Activated CD4-positive, alpha-beta memory T cell treated with anti-CD3 and anti-CD28 coated beads for 36 hours (primary cell): Measurements from ENCODE around the gene CCKAR. TPM values are rescaled to one million over a fixed set of nuclear protein-coding genes. Genes with fewer than 3 reads are reported as not detected.

Experiments used
- CTCF ChIA-PET: fragments of 350-600 bp; sonication (Branson Sonifier 250); formaldehyde crosslinking; loops from one replicate; lab custom pipeline; 2021; ENCODE audit warnings: antibody characterized with exemption, inconsistent platforms; lab: Charles Lee
- POLR2A ChIA-PET: fragments of 350-600 bp; sonication (Branson Sonifier 250); formaldehyde crosslinking; loops from one replicate; lab custom pipeline; 2021; ENCODE audit warnings: antibody characterized with exemption; lab: Charles Lee
- DNase-seq: peaks from one replicate; pipeline ENCODE4 v3.0.0-alpha.2; 2020
- H3K27ac Mint-ChIP-seq: one replicate; pipeline ENCODE4 v1.8.0; 2021; ENCODE audit warnings: mixed read lengths
- H3K27me3 Mint-ChIP-seq: one replicate; pipeline ENCODE4 v1.8.0; 2021; ENCODE audit warnings: mixed read lengths
- H3K36me3 Mint-ChIP-seq: one replicate; pipeline ENCODE4 v1.8.0; 2021; ENCODE audit warnings: mixed read lengths
- H3K4me1 Mint-ChIP-seq: one replicate; pipeline ENCODE4 v1.8.0; 2021; ENCODE audit warnings: low read depth, mixed read lengths
- H3K4me3 Mint-ChIP-seq: one replicate; pipeline ENCODE4 v1.8.0; 2021; ENCODE audit warnings: mild to moderate bottlenecking, mixed read lengths
- H3K9me3 Mint-ChIP-seq: one replicate; pipeline ENCODE4 v1.8.0; 2021; ENCODE audit warnings: mixed read lengths
- intact Hi-C: fragments of 100-400 bp; cut with micrococcal nuclease; formaldehyde crosslinking; loops from one replicate; pipeline ENCODE4 v1.15.1; 2023
- total RNA-seq, 2 experiments: library from RNA; stranded (reverse); gene quantifications; one replicate each; pipeline ENCODE4 v1.2.3, GENCODE V29; 2021

The CCKAR gene, protein sequence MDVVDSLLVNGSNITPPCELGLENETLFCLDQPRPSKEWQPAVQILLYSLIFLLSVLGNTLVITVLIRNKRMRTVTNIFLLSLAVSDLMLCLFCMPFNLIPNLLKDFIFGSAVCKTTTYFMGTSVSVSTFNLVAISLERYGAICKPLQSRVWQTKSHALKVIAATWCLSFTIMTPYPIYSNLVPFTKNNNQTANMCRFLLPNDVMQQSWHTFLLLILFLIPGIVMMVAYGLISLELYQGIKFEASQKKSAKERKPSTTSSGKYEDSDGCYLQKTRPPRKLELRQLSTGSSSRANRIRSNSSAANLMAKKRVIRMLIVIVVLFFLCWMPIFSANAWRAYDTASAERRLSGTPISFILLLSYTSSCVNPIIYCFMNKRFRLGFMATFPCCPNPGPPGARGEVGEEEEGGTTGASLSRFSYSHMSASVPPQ
- total RNA-seq: not detected

DNA sequence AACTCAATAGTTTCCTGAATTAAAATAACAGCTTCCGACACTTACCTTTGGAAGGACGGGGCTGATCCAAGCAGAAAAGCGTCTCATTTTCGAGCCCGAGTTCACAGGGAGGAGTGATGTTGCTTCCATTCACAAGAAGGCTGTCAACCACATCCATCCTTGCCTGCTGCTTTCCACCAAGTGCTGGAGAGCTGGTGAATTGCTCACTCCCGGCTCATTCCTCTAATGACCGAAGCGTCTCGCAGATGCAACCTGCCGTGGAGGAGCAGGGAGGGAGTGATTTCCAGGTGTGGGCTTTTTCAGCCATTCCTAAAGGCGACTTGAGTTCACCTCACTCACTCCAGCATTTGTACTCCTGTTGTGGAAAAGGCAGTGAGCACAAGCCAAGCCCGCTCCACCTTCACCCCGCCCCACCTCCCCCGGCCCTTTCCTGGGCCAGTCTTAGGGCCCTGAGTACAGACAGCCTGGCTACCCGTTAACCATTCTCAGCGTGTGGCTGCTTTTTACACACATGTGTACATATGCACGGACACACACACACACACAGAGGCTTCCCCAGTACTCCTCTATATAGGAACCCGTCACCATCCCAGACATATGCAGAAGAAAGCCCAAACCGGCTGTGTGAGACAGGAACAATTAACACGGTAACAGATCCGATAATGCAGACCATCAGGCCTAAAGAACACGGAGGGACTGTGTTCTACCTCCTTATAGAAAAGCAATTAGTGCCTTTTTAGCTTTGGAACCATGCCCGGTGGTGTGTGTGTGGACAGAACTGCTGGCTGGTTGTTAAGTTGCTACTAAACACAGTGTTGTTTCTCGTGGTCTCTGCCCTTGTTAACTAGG lies at the start of gene CCKAR:
Gene CCKAR (minus strand): TSS at position 374 of the 849 bp plus-strand sequence. CDS start 217 bp downstream, at position 157.
- no peaks in the 10 kb centered on the region for H3K4me1 Mint-ChIP-seq
- H3K4me3 Mint-ChIP-seq: no peak within 1 kb of the TSS
- CTCF ChIA-PET: no interaction called here
- peaks cover 6% of the 10 kb centered on the region for H3K27me3 Mint-ChIP-seq
- H3K36me3 Mint-ChIP-seq: no peaks in the 10 kb centered on the region
- H3K27ac Mint-ChIP-seq: no peak within 1 kb of the TSS
- POLR2A ChIA-PET: no interaction called here
- intact Hi-C loops: no loop called here
- no peak for DNase-seq
- H3K9me3 Mint-ChIP-seq: no peaks in the 10 kb centered on the region

DNA sequence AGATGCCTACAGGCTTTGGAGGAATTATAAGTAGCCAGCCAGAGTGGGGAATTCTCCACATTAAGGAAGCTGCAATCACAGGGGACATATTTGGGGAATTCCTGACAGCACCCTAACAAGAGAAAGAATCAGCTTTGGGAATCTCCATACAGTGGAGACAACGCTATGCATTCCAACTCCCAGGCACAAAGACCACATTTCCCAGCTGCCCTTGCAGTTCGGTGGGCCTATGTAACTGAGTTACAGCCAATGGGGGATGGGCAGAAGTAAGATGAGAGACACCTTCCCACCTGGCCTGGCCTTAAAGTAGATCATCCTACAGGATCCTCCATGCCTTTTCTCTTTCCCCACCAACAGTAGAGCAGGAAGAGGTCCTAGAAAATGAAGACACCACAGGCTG lies 43.4 kb upstream of the CCKAR start:
- Mint-ChIP-seq H3K9me3 (no peaks in the 10 kb centered on the region), H3K4me3 (no peak overlapping the region), H3K27ac (no peak overlapping the region), H3K36me3 (no peaks in the 10 kb centered on the region), H3K27me3 (peaks cover 3% of the 10 kb centered on the region), H3K4me1 (no peaks in the 10 kb centered on the region)
- ChIA-PET POLR2A (interaction anchor here (0.7 kb wide), 1 partner anchor 9 kb away, joined by 3 read pairs; no protein-coding TSS in a partner anchor), CTCF (no interaction called here)
- intact Hi-C loops: no loop called here
- DNase-seq: no peak

DNA sequence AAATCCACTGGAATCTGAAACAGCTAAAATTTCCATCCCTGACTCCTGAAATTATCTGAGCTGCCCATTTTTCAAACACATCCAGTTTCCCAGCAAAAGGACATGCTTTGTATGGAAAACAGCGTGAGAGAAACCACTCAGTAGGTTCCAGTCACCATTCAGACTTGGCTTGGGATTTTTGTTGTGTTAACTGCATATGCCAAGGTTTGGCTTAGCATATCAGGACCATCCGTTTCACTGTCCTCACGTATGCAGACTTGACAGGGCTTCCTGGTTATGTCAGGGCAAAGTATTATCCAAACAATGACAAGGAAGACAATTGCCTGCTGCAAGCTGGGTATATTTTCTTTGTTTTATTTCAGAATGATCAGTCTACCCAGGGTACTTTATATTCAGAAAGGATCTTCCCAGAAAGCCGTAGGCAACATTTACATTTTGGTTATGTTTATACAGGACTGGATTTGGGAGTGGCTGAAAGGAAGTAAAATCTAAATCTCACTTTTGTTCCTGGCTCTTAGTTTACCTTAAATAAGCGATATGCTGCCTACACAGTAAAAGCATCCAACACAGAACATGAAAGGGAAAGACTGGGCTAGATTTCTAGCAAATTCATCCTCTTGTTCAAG lies 41.3 kb upstream of the CCKAR start:
- Mint-ChIP-seq H3K9me3 (no peaks in the 10 kb centered on the region), H3K4me1 (no peaks in the 10 kb centered on the region), H3K27me3 (peaks cover 2% of the 10 kb centered on the region), H3K4me3 (no peak overlapping the region), H3K36me3 (no peaks in the 10 kb centered on the region), H3K27ac (no peak overlapping the region)
- ChIA-PET POLR2A (no interaction called here), CTCF (no interaction called here)
- DNase-seq: no peak
- intact Hi-C loops: no loop called here

DNA sequence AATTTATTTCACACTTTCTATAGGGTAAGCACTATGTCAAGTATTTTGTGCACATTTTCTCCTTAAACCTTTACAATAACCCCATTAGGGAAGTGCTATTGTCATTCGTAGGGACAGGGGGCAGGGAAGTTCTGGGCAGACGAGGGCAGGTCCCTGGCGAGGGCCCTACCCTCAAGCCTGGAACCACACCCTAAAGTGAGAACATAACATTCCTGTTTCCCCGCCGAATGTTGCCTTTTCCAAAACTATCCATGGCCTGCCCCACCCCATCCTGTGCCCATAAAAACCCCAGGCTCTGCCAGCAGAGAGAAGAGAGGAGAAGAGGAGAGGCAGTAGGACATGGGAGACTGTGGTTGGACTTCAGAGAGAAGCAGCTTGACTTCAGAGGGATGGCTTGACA lies 39.8 kb upstream of the CCKAR start:
- no peaks in the 10 kb centered on the region for H3K9me3 Mint-ChIP-seq
- no peaks in the 10 kb centered on the region for H3K36me3 Mint-ChIP-seq

DNA sequence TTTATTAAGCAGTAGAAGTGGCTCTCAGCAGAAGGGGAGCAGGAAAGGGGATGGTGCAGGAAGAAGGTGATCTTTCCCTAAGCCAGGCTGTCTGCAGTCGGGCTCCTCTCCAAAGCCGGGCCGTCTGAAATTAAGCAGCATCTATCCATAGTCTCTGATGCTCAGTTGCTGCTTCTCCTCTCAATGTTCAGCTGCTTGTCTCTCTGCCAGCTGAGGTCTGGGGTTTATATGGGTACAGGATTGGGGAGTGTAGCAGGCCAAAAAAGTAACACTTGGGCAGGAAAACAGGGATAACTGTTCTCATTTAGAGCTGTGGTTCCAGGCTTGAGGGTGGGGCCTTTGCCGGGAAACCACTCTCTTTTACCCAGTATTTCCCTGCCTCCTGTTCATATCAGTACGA lies 39.2 kb upstream of the CCKAR start:
- Mint-ChIP-seq H3K4me1 (no peaks in the 10 kb centered on the region), H3K4me3 (no peak overlapping the region), H3K36me3 (no peaks in the 10 kb centered on the region), H3K9me3 (no peaks in the 10 kb centered on the region), H3K27me3 (peaks cover 2% of the 10 kb centered on the region), H3K27ac (no peak overlapping the region)
- CTCF ChIA-PET: interaction anchor here (0.6 kb wide), 1 partner anchor 480 kb away, joined by 3 read pairs; no protein-coding TSS in a partner anchor
- no peak for DNase-seq
- POLR2A ChIA-PET: no interaction called here
- intact Hi-C loops: no loop called here

More for the DNA sequence above, 39.8 kb upstream of the CCKAR start:
- DNase-seq: no peak
- ChIA-PET CTCF (interaction anchor here (0.6 kb wide), 2 partner anchors 480 to 500 kb away, joined by 3 read pairs; no protein-coding TSS in a partner anchor), POLR2A (no interaction called here)
- Mint-ChIP-seq H3K4me1 (no peaks in the 10 kb centered on the region), H3K27ac (no peak overlapping the region), H3K27me3 (peaks cover 2% of the 10 kb centered on the region), H3K4me3 (no peak overlapping the region)
- intact Hi-C loops: no loop called here

DNA sequence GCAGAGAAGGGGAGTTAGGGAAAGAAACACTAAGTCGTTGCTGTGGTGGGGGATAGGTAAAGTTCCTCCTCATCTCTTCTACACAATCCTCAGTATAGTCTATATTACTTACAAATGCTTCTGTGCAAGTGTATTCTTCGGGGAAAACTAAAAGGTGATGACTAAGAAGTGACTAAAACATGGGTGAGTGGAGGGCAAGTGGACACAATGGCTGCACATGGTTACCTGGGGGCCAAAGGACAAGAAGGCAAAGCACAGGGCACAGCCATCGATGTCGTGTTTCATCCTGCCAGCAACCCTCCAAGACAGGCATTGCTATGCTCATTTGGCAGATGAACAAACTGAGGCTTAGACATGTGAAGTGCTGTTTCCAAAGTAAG lies 35.5 kb upstream of the CCKAR start:
- Mint-ChIP-seq H3K4me3 (no peak overlapping the region), H3K27me3 (peaks cover 5% of the 10 kb centered on the region), H3K27ac (no peak overlapping the region), H3K9me3 (no peaks in the 10 kb centered on the region), H3K36me3 (no peaks in the 10 kb centered on the region), H3K4me1 (no peaks in the 10 kb centered on the region)
- ChIA-PET CTCF (no interaction called here), POLR2A (no interaction called here)
- intact Hi-C loops: no loop called here
- DNase-seq: no peak

DNA sequence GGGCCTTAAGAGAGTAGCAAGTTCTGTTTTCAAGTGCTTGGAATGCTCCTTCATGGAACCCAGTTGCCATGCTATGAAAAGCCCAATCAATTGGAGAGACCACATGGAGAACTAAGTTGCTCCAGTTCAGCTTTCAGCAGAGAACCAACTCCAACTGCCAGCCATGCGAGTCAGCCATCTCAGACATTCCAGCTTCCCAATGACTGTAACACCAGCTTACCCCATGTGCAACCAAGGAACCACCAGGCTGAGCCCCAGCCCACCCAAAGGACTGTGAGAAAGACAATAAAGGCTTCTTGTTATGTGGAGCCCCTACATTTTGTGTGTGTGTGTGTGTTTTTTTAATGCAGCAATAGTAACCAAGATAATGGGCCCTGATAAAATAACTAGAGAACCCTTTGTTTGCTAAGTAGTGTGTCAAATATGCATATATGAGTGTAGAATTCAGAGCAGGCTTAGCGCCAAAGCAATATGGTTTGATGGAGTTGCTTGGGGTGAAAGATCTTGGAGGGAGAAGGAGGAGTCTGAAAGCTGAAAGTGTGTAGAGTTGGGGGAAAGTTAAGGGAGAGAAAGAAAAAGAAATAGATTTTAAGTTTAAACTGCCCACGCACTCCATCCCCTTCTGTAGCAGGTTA lies 35.0 kb upstream of the CCKAR start:
- CTCF ChIA-PET: no interaction called here
- no peak overlapping the region for H3K4me3 Mint-ChIP-seq
- intact Hi-C loops: no loop called here
- peaks cover 8% of the 10 kb centered on the region for H3K27me3 Mint-ChIP-seq
- DNase-seq: no peak
- no peaks in the 10 kb centered on the region for H3K36me3 Mint-ChIP-seq
- H3K4me1 Mint-ChIP-seq: no peaks in the 10 kb centered on the region
- POLR2A ChIA-PET: no interaction called here
- H3K9me3 Mint-ChIP-seq: no peaks in the 10 kb centered on the region
- H3K27ac Mint-ChIP-seq: no peak overlapping the region

DNA sequence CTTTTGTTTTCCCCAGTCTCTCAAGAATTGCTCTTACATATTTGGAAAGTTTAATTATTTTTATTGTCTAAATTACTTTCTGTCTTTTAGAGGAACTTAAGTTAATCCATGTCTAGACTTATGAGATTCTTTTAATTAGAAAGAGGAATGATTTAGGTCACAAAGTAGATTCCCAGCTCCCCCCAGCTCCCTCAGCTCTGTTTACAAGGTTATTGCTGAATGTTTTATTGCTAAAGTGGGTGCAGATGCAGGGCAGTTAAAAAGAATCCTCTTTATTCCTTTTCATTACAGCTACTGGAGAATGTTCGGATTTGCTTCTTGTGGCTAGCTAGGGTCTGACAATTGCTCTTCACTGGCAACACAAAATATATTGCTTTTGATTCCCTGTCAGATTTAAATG lies 33.7 kb upstream of the CCKAR start:
- Mint-ChIP-seq H3K4me1 (no peaks in the 10 kb centered on the region), H3K4me3 (no peak overlapping the region), H3K9me3 (no peaks in the 10 kb centered on the region), H3K27ac (no peak overlapping the region), H3K27me3 (peaks cover 8% of the 10 kb centered on the region), H3K36me3 (no peaks in the 10 kb centered on the region)
- ChIA-PET CTCF (no interaction called here), POLR2A (no interaction called here)
- intact Hi-C loops: no loop called here
- DNase-seq: no peak

DNA sequence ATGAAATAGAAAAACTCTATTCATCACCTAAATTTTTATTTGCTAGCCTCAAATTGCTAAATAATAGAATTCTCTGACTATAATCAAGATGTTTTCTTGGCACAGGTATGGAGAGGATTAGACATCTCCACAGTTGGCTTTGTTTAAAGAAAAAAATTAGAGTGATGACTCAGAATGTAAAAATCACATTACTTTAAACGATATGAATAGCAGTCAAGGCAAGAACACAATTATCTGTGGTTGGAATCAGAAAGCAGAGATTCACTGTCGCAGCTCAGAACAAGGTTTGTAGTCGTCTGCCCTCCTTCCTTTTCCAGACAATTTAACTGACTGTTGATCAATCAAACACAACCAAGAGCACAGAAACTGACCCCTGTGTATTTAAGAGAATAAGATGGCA lies 32.2 kb upstream of the CCKAR start:
- peaks cover 8% of the 10 kb centered on the region for H3K27me3 Mint-ChIP-seq
- intact Hi-C loops: no loop called here
- POLR2A ChIA-PET: no interaction called here
- no peaks in the 10 kb centered on the region for H3K36me3 Mint-ChIP-seq
- H3K4me3 Mint-ChIP-seq: no peak overlapping the region
- CTCF ChIA-PET: no interaction called here
- no peak for DNase-seq
- no peaks in the 10 kb centered on the region for H3K4me1 Mint-ChIP-seq
- H3K27ac Mint-ChIP-seq: no peak overlapping the region
- H3K9me3 Mint-ChIP-seq: no peaks in the 10 kb centered on the region

DNA sequence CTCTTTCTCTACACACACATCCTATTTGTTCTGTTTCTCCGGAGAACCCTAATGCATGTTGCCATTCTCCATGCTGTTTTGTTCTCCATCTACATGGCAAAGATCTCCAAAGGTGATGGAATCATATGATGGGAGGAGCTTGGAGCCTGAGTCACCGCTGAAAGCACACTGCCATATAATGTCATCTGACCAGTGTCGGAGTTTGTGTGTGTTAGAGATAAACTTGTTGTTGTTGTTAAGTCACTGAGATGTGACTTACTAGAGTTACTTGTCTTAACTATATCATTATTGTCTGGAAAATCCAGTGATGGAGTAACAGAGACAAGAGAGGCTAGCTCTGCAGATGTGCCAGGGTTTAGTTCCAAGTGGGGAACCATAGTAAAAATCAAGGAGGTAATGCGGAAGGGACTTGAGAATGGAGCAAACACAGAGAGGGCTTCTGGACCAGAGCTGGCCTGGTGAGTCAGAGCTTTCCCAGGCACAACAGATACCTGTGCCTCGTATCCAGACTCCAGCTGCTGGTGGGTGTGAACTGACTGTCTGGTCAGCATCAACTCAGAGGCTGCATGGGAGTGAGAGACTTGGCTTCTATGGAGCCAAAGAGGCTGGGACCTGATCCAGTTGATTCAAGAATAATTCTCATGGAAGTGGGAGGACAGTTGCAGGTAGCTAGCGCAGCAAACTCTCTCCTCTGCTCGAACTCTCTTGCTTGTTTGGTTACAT lies 30.6 kb upstream of the CCKAR start:
- ChIA-PET CTCF (no interaction called here), POLR2A (no interaction called here)
- Mint-ChIP-seq H3K27me3 (peaks cover 8% of the 10 kb centered on the region), H3K4me1 (no peaks in the 10 kb centered on the region), H3K9me3 (no peaks in the 10 kb centered on the region), H3K27ac (no peak overlapping the region), H3K4me3 (no peak overlapping the region), H3K36me3 (no peaks in the 10 kb centered on the region)
- intact Hi-C loops: no loop called here
- DNase-seq: no peak

DNA sequence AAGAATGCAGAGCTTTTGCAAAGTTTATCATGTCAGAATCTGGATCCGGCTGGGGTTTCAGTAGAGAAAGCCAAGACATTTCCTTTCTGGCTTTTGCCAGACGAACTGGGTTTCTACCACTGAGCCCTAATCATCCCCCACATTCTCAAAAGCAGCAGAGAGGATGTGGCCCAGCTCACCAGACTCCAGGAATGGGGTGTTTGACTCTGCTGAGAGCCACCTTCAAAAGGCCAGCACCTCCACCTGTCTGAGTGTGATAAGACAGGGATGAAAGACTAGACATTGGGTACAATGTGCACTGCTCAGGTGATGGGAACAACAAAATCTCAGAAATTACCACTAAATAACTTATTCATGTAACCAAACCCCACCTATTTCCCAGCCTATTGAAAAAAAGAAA lies 25.7 kb upstream of the CCKAR start:
- POLR2A ChIA-PET: no interaction called here
- no peak overlapping the region for H3K4me3 Mint-ChIP-seq
- DNase-seq: no peak
- no peak overlapping the region for H3K27ac Mint-ChIP-seq
- intact Hi-C loops: no loop called here
- no peaks in the 10 kb centered on the region for H3K4me1 Mint-ChIP-seq
- CTCF ChIA-PET: no interaction called here
- H3K9me3 Mint-ChIP-seq: no peaks in the 10 kb centered on the region
- peaks cover 5% of the 10 kb centered on the region for H3K27me3 Mint-ChIP-seq
- no peaks in the 10 kb centered on the region for H3K36me3 Mint-ChIP-seq
